ENCODE measurements around the gene DCLK1.

GRCh38 chr13:35826626-35827254 lies 304.4 kb downstream of the DCLK1 start:
- TF ChIP-seq EP300 (IDR thresholded peaks at IDR 0.05) (no peak), CTCF (IDR thresholded peaks at IDR 0.05) (peak in 1 of 3 experiments; percentile 14)

Measured in esophagus muscularis mucosa (tissue), 3 donors.